Measurements from ENCODE around the gene HHIPL1.

HHIPL1 gene

GRCh38 chr14:99662846-99663245, 17.9 kb downstream of the HHIPL1 start:
- DNase-seq, result no peak

- DNase-seq, result no peak
These were observed 18.6 kb downstream of the HHIPL1 start for GRCh38 chr14:99663386-99664057.

GRCh38 chr14:99664058-99664936, 19.4 kb downstream of the HHIPL1 start:
- DNase-seq, result peak; percentile 69

- DNase-seq, result no peak
These were observed 20.0 kb downstream of the HHIPL1 start for GRCh38 chr14:99664937-99665273.

GRCh38 chr14:99666533-99666932, 21.6 kb downstream of the HHIPL1 start:
- no peak for DNase-seq

GRCh38 chr14:99667045-99667444, 22.1 kb downstream of the HHIPL1 start:
- no peak for DNase-seq

- no peak for DNase-seq
These were observed 22.9 kb downstream of the HHIPL1 start for GRCh38 chr14:99667821-99668220.

- no peak for DNase-seq
These were observed 23.7 kb downstream of the HHIPL1 start for GRCh38 chr14:99668307-99669295.

GRCh38 chr14:99670361-99671234, 25.7 kb downstream of the HHIPL1 start:
- no peak for DNase-seq

GRCh38 chr14:99671235-99672224, 26.6 kb downstream of the HHIPL1 start:
- no peak for DNase-seq

- no peak for DNase-seq
These were observed 27.8 kb downstream of the HHIPL1 start for GRCh38 chr14:99672506-99673304.

GRCh38 chr14:99673305-99674063, 28.6 kb downstream of the HHIPL1 start:
- DNase-seq, result no peak

GRCh38 chr14:99674064-99674650, 29.2 kb downstream of the HHIPL1 start:
- DNase-seq, result no peak

- DNase-seq, result no peak
These were observed 29.9 kb downstream of the HHIPL1 start for GRCh38 chr14:99674776-99675381.

- DNase-seq, result no peak
These were observed 30.5 kb downstream of the HHIPL1 start for GRCh38 chr14:99675382-99675835.

- DNase-seq, result no peak
These were observed 31.0 kb downstream of the HHIPL1 start for GRCh38 chr14:99675951-99676350.

- DNase-seq, result peak; percentile 5
These were observed 31.7 kb downstream of the HHIPL1 start for GRCh38 chr14:99676657-99677056.
